Stomach (tissue), 9 donors: ENCODE results near the gene EIF2B2. TPM values are rescaled to one million over a fixed set of nuclear protein-coding genes. Genes with fewer than 3 reads are reported as not detected.
"Not testable (repeated sequence)": the region's sequence is repeated elsewhere in the genome, so short reads cannot be mapped to it uniquely, and the experiment has no call there.

ENCODE experiments used
- DNase-seq, 2 donors: peaks; one replicate each; pipeline versions ENCODE4 v3.0.0 to v3.0.0-alpha.2; 2013 to 2019
- H3K27ac ChIP-seq, 5 donors: fragments of 200-600 bp in 4 of 5; sonication (generic) in 4 of 5; one replicate each; pipeline ENCODE4 v1.5.1; 2013 to 2019; ENCODE audit warnings: mild to moderate bottlenecking in 1 of 5, moderate library complexity in 1 of 5
- H3K27me3 ChIP-seq, 3 donors: fragments of 200-600 bp; sonication (generic); one replicate each; pipeline ENCODE4 v1.5.1; 2017 to 2019; ENCODE audit warnings: mixed run types in 1 of 3
- H3K36me3 ChIP-seq, 4 donors: fragments of 200-600 bp; sonication (generic); 1 replicate in 3 of 4; 2 replicates in 1 of 4; pipeline ENCODE4 v1.5.1; 2016 to 2019
- H3K4me1 ChIP-seq, 4 donors: fragments of 200-600 bp; sonication (generic); one replicate each; pipeline ENCODE4 v1.5.1; 2016 to 2019
- H3K4me3 ChIP-seq, 4 donors: fragments of 200-600 bp; sonication (generic) in 3 of 4; one replicate each; pipeline ENCODE4 v1.5.1; 2016 to 2019; ENCODE audit warnings: mild to moderate bottlenecking in 1 of 4
- H3K9me3 ChIP-seq, 4 donors: fragments of 200-600 bp; sonication (generic); one replicate each; pipeline ENCODE4 v1.5.1; 2016 to 2019
- CTCF ChIP-seq, 7 experiments: fragments of 450-650 bp in 4 of 7; fragments of 200-600 bp in 3 of 7; sonication (generic) in 3 of 7; IDR thresholded peaks; one replicate each; pipeline ENCODE4 v1.5.1; 2016 to 2019; ENCODE audit warnings: antibody characterized with exemption in 7 of 7, control low read depth in 2 of 7, mild to moderate bottlenecking in 1 of 7
- EP300 ChIP-seq: sonication (generic); formaldehyde crosslinking; IDR thresholded peaks from one replicate; pipeline ENCODE4 v1.6.1; 2017; ENCODE audit warnings: antibody characterized with exemption
- POLR2A ChIP-seq, 4 donors: fragments of 450-650 bp; IDR thresholded peaks; one replicate each; pipeline ENCODE4 v1.6.1; 2016; ENCODE audit warnings: antibody characterized with exemption in 4 of 4, control low read depth in 2 of 4, mild to moderate bottlenecking in 1 of 4, moderate library complexity in 1 of 4
- POLR2AphosphoS5 ChIP-seq, 3 donors: sonication (generic); formaldehyde crosslinking; IDR thresholded peaks; one replicate each; pipeline ENCODE4 v1.6.1; 2016; ENCODE audit warnings: antibody characterized with exemption in 3 of 3
- WGBS, 5 donors: extraction: QIAGEN DNeasy Blood & Tissue Kit in 3 of 5; methylation state at CpG; one replicate each; pipeline versions ENCODE4 v1.1.5 to v1.1.7; 2013 to 2018; 5-methylcytosine and 5-hydroxymethylcytosine counted together
- intact Hi-C: fragments of 100-400 bp; cut with DNase I; formaldehyde crosslinking; loops from one replicate; pipeline ENCODE4 v1.15.1; 2023; ENCODE audit warnings: low total_unique reads
- polyA plus RNA-seq, 3 donors: library from polyadenylated mRNA; stranded (reverse); fragments of 200-250 nt; gene quantifications; one replicate each; pipeline ENCODE4 v1.2.3, GENCODE V29; 2013
- total RNA-seq, 5 donors: library from RNA; depleted of rRNA; stranded (reverse); fragments of >200 nt; gene quantifications; one replicate each; pipeline versions ENCODE4 v1.1.0 to v1.2.3, GENCODE V29; 2014 to 2016
- donor health status: healthy with polysubstance abuse.
- donor health status: Bipolar disorder and iron deficiency.
- donor health status: healthy.

Gene EIF2B2
- total and polyA plus RNA-seq, 8 donors, result 5.8 to 182 (median 27.7) TPM

GRCh38 chr14:74988993-74989392, 13.7 kb upstream of the EIF2B2 start:
- no peak for DNase-seq
- Histone ChIP-seq H3K27me3 (no peaks in the 10 kb centered on the region), H3K9me3 (no peaks in the 10 kb centered on the region), H3K4me1 (no peaks in the 10 kb centered on the region), H3K4me3 (no peak overlapping the region), H3K27ac (no peak overlapping the region), H3K36me3 (no peaks in the 10 kb centered on the region)
- 83 to 91% (median 88%) methylated on average over 1 of the region's 1 CpG for WGBS, 5 donors
- intact Hi-C loops, result no loop called here
- TF ChIP-seq POLR2A (IDR thresholded peaks at IDR 0.05), result no peak
- TF ChIP-seq EP300, result no peak
- no peak for TF ChIP-seq POLR2AphosphoS5 (IDR thresholded peaks at IDR 0.05)
- TF ChIP-seq CTCF (IDR thresholded peaks at IDR 0.05), result no peak

GRCh38 chr14:74994182-74994581, 8.5 kb upstream of the EIF2B2 start:
- H3K27me3 ChIP-seq, H3K4me1 ChIP-seq, intact Hi-C loops, H3K36me3 ChIP-seq, H3K9me3 ChIP-seq, DNase-seq, H3K27ac ChIP-seq, H3K4me3 ChIP-seq: not testable (repeated sequence)
- WGBS, 5 donors, result 89 to 95% (median 94%) methylated on average over 4 to 28 of the region's 28 CpGs

GRCh38 chr14:74995781-74996180, 6.9 kb upstream of the EIF2B2 start:
- H3K27ac ChIP-seq, intact Hi-C loops, H3K36me3 ChIP-seq, H3K9me3 ChIP-seq, H3K27me3 ChIP-seq, H3K4me3 ChIP-seq, H3K4me1 ChIP-seq, DNase-seq: not testable (repeated sequence)
- WGBS, 5 donors, result 77 to 83% (median 82%) methylated on average over 3 to 6 of the region's 7 CpGs; no CpG with 5 or more reads in 1 of the 5 donors

- Histone ChIP-seq H3K27ac (no peak overlapping the region), H3K27me3 (no peaks in the 10 kb centered on the region), H3K36me3 (peaks cover 9 to 17% (median 14%) of the 10 kb centered on the region in 4 donors), H3K4me3 (no peak overlapping the region), H3K4me1 (peaks cover 10 to 28% (median 21%) of the 10 kb centered on the region in 4 donors), H3K9me3 (no peaks in the 10 kb centered on the region)
- 89 to 95% (median 93%) methylated on average over 2 of the region's 2 CpGs for WGBS, 5 donors
- TF ChIP-seq CTCF (IDR thresholded peaks at IDR 0.05) (no peak), POLR2AphosphoS5 (IDR thresholded peaks at IDR 0.05) (no peak), EP300 (no peak), POLR2A (IDR thresholded peaks at IDR 0.05) (no peak)
- intact Hi-C loops, result no loop called here
- DNase-seq, result no peak
These were observed 1.5 kb upstream of the EIF2B2 start for GRCh38 chr14:75001261-75001660.

GRCh38 chr14:75001899-75002298, 822 bp upstream of the EIF2B2 start:
- Histone ChIP-seq H3K27me3 (no peaks in the 10 kb centered on the region), H3K4me1 (peaks cover 10 to 28% (median 21%) of the 10 kb centered on the region in 4 donors), H3K4me3 (peak overlapping the region; percentile 87 to 97 (median 92)), H3K27ac (peak overlapping the region in 4 of 5 donors; percentile 80 to 87 (median 85)), H3K9me3 (no peaks in the 10 kb centered on the region), H3K36me3 (peaks cover 16 to 24% (median 20%) of the 10 kb centered on the region in 4 donors)
- TF ChIP-seq POLR2AphosphoS5 (IDR thresholded peaks at IDR 0.05) (no peak), EP300 (no peak), CTCF (IDR thresholded peaks at IDR 0.05) (no peak), POLR2A (IDR thresholded peaks at IDR 0.05) (no peak)
- 93 to 100% (median 96%) methylated on average over 1 of the region's 1 CpG for WGBS, 5 donors
- no peak for DNase-seq
- intact Hi-C loops, result no loop called here
